Mononuclear cell (primary cell): Measurements from ENCODE around the gene CIAO3. TPM values are rescaled to one million over a fixed set of nuclear protein-coding genes. Genes with fewer than 3 reads are reported as not detected.
A peak's percentile ranks its signal among the peaks of the same experiment; 100 is the strongest.

Source experiments
- H3K27me3 ChIP-seq: 2 replicates; pipeline ENCODE4 v1.6.0; 2011; ENCODE audit warnings: low read length, control low read depth; ENCODE audit not compliant: insufficient read depth
- H3K4me1 ChIP-seq: 2 replicates; pipeline ENCODE4 v1.5.1; 2011; ENCODE audit warnings: mild to moderate bottlenecking, low read length, control low read depth; ENCODE audit not compliant: insufficient read depth
- H3K4me3 ChIP-seq: 2 replicates; pipeline ENCODE4 v1.5.1; 2011; ENCODE audit warnings: mild to moderate bottlenecking, low read length, moderate library complexity
- H3K9me3 ChIP-seq: 2 replicates; pipeline ENCODE4 v1.5.1; 2011; ENCODE audit warnings: low read depth, mild to moderate bottlenecking, control low read depth, low read length
- total RNA-seq: library from RNA; depleted of rRNA; stranded (reverse); fragments of >200 nt; gene quantifications from one replicate; pipeline ENCODE4 v1.2.3, GENCODE V29; 2012

Gene CIAO3
- total RNA-seq, 1 donor = 22.7 TPM

GRCh38 chr16:727291-727977, 13.4 kb downstream of the CIAO3 start:
- Histone ChIP-seq H3K9me3 (no peaks in the 10 kb centered on the region), H3K4me1 (peaks cover 15% of the 10 kb centered on the region)

GRCh38 chr16:726438-727290, 14.1 kb downstream of the CIAO3 start, which contains the start of the genes CCDC78 and HAGHL:
CCDC78 (minus strand) TSS chr16:726443; CDS start chr16:726367, 76 bp downstream.
HAGHL (plus strand) TSS chr16:727106; CDS start chr16:727510, 404 bp downstream.
- Histone ChIP-seq H3K4me1 (peaks cover 20% of the 10 kb centered on the region), H3K9me3 (no peaks in the 10 kb centered on the region), H3K27me3 (peaks cover 2% of the 10 kb centered on the region), H3K4me3 (peak within 1 kb of the TSS; percentile 39)

More at GRCh38 chr16:727291-727977, 13.4 kb downstream of the CIAO3 start:
- Histone ChIP-seq H3K4me3 (peak overlapping the region; percentile 39), H3K27me3 (peaks cover 2% of the 10 kb centered on the region)

GRCh38 chr16:726188-726437, 14.7 kb downstream of the CIAO3 start:
- no peaks in the 10 kb centered on the region for H3K9me3 ChIP-seq
- peaks cover 2% of the 10 kb centered on the region for H3K27me3 ChIP-seq
- peaks cover 25% of the 10 kb centered on the region for H3K4me1 ChIP-seq
- no peak overlapping the region for H3K4me3 ChIP-seq

- Histone ChIP-seq H3K4me3 (no peak overlapping the region), H3K4me1 (peaks cover 25% of the 10 kb centered on the region), H3K27me3 (peaks cover 2% of the 10 kb centered on the region), H3K9me3 (no peaks in the 10 kb centered on the region)
Observed at GRCh38 chr16:725463-726187, 15.2 kb downstream of the CIAO3 start.

GRCh38 chr16:725041-725376, 15.8 kb downstream of the CIAO3 start:
- H3K4me3 ChIP-seq = no peak overlapping the region
- no peaks in the 10 kb centered on the region for H3K9me3 ChIP-seq
- peaks cover 32% of the 10 kb centered on the region for H3K4me1 ChIP-seq
- H3K27me3 ChIP-seq = peaks cover 2% of the 10 kb centered on the region

GRCh38 chr16:724188-725040, 16.4 kb downstream of the CIAO3 start:
- Histone ChIP-seq H3K4me1 (peaks cover 38% of the 10 kb centered on the region), H3K27me3 (peaks cover 2% of the 10 kb centered on the region), H3K4me3 (no peak overlapping the region), H3K9me3 (no peaks in the 10 kb centered on the region)

- Histone ChIP-seq H3K4me1 (peaks cover 42% of the 10 kb centered on the region), H3K27me3 (peaks cover 2% of the 10 kb centered on the region), H3K9me3 (no peaks in the 10 kb centered on the region), H3K4me3 (no peak overlapping the region)
Observed at GRCh38 chr16:723695-724094, 17.1 kb downstream of the CIAO3 start.

- Histone ChIP-seq H3K4me1 (peaks cover 39% of the 10 kb centered on the region), H3K4me3 (no peak overlapping the region), H3K9me3 (no peaks in the 10 kb centered on the region), H3K27me3 (peaks cover 2% of the 10 kb centered on the region)
Observed at GRCh38 chr16:722835-723633, 17.8 kb downstream of the CIAO3 start.

- Histone ChIP-seq H3K9me3 (no peaks in the 10 kb centered on the region), H3K27me3 (peaks cover 2% of the 10 kb centered on the region), H3K4me3 (peak overlapping the region; percentile 56), H3K4me1 (peaks cover 32% of the 10 kb centered on the region)
Observed at GRCh38 chr16:721765-722540, 18.8 kb downstream of the CIAO3 start.

- H3K4me1 ChIP-seq = peaks cover 30% of the 10 kb centered on the region
- peaks cover 9% of the 10 kb centered on the region for H3K27me3 ChIP-seq
- H3K4me3 ChIP-seq = peak within 1 kb of the TSS; percentile 56
- no peaks in the 10 kb centered on the region for H3K9me3 ChIP-seq
Observed at GRCh38 chr16:720990-721764, 19.6 kb downstream of the CIAO3 start, which contains the start of gene ANTKMT. ANTKMT (plus strand) TSS chr16:721146; CDS start chr16:721275, 129 bp downstream.

GRCh38 chr16:720447-720989, 20.3 kb downstream of the CIAO3 start:
- H3K4me1 ChIP-seq = peaks cover 36% of the 10 kb centered on the region
- H3K27me3 ChIP-seq = peaks cover 9% of the 10 kb centered on the region
- H3K4me3 ChIP-seq = peak overlapping the region; percentile 56
- H3K9me3 ChIP-seq = no peaks in the 10 kb centered on the region

GRCh38 chr16:719815-720446, 20.9 kb downstream of the CIAO3 start:
- peaks cover 40% of the 10 kb centered on the region for H3K4me1 ChIP-seq
- H3K9me3 ChIP-seq = no peaks in the 10 kb centered on the region
- H3K4me3 ChIP-seq = peak overlapping the region; percentile 56
- peaks cover 9% of the 10 kb centered on the region for H3K27me3 ChIP-seq
